CD4-positive, alpha-beta T cell treated with Interleukin-1 beta for 1 hour (primary cell): ENCODE measurements around the gene ANO2.

Experiments used
- DNase-seq, 2 donors: peaks; one replicate each; pipeline ENCODE4 v3.0.0-alpha.2; 2020 to 2022

Gene ANO2

DNA sequence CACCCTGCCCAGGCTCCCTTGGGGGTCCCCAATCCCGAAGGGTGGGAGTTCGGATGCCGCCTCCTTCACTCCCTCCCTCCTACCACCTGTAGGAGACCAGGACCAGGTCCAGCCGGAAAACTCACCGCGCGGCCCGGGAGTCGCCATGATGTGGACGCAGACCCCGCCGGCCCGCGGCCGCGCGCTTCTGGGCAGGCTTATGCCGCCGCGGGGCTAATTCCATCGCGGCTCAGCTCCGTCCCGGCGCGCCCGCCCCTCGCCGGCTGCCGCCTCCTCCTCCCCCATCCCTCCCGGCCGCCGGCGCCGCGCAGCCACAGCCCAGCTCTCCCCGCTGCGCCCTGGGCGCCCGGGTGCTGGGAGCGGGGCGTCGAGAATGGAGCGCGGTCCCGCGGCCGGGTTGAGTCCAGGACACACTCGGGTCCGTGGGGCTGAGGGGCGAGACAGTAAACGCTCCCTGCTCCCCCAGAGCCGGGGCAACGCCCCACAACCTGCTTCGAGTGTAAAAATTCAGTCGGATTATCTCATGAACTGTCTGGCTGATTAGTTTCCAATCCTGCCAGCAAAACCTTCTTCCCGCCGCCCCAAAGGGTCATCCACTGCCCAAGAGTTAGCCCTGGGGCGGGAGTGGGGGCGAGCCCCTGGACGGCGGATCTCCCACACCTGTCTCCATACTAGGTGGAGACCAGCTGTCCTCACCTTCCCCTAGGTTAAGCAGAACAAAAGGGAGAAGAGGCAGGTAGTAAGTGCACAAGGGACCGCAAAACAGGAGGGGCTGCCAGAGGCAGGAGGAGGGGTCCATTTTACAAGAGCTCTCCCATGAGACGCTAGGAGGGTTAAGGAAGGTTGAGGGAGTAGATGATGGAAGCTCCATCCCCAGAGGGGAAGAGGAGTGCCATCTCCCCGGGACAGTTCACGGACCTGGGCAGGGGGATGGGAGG is at the start of gene ANO2:
Gene ANO2 (minus strand): TSS at position 189 of the 938 bp plus-strand sequence. CDS start 42 bp downstream, at position 147.
- DNase-seq, result no peak

DNA sequence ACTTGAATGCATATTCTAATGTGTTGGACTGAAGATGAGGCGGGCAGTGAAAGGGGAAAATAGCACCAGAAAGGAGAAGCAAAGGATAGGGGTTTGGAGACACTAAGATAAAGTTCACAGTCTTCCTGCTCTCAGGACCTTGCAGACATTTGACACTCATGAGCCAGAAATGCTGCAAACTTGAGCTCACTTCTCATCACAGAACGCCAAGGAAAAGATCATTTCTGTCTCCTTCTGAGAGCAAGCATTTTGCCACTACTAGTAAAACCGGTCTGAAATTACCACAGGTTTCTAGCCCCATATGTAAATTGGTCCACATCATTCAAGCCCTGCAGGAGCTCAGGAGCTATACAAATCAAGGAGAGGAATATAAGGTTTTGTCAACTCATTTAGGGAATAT is 44.6 kb upstream of the ANO2 start:
- DNase-seq, result no peak

DNA sequence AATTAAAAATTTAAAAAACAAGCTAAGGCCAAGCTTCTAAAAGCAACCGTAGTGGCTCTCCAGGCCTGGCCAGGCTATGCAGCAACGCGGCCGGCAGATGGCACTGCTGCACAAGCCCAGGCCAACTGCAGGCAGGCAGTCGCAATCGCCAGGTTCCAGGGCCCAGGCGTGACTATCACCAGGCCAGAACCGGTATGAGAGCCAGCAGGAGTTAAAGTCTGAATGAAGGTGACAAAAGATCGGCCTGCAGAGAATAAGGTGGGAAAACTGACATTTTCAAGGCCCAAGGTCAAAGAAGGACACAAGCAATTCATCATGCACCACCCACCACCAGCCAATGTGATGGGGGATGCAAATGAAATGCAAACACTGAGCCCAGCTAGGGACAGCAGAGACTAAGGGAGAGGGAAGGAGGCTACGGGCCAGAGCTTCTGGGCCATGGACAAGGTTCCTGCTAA is 43.6 kb upstream of the ANO2 start:
- peak; percentile 64 to 68 for DNase-seq

- DNase-seq, result no peak
These were observed 43.0 kb upstream of the ANO2 start for GRCh38 chr12:5988088-5988487.

DNA sequence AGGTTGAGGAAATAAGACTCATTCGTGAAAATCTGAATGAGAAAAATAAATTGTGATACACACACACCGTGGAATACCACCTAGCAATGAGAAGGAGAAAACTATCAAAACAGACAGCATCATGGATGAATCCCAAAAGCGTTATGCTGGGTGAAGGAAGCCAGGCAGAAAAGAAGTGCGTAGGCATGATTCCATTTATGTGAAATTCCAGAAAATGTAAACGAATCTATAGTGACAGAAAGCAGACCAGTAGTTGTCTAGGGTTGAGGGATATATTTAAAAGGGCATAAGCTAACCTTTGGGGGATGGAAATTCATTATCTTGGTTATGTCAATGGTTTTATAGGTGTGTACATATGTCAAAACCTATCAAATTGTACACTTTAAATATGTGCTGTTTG is 42.5 kb upstream of the ANO2 start:
- DNase-seq, result no peak

DNA sequence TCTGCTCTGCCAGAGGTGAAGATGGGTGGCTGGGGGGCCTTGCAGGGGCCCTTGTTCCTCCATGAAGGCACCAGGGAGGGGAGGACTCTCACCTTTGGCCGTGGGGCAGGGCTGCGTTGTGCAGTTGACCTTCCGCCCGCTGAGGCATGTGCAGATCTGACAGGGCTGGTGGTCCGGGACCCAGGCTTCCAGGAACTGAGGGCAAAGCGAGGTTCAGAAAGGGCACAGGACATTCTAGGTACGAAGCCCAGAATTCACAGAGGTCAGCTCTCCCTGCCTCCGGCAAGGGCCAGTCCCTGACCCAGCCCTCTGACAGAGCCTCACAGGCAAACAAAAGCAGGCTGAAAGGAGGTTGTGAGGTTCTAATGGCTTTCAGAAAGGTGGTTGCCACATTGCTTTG is 40.4 kb upstream of the ANO2 start:
- DNase-seq, result no peak

- no peak for DNase-seq
These were observed 39.8 kb upstream of the ANO2 start for GRCh38 chr12:5984873-5985272.

DNA sequence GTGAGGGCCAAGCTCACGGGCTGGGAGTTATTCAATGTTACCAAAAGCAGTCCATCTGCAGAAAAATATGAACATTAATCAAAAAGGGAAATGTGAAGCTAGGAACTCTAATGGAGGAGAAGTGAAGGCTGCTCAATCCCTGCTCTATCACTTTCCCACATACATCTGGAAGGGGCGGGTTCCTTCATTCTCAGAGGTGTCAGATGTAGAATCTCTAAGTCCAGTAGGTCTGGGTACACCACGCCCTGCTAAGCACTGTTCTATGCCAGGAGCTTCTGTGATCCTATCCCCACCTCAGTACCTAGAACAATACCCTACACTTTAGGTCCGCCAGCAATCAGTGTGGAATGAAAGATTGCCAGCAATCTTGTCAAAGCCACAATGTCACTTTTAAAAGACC is 37.0 kb upstream of the ANO2 start:
- DNase-seq, result no peak

DNA sequence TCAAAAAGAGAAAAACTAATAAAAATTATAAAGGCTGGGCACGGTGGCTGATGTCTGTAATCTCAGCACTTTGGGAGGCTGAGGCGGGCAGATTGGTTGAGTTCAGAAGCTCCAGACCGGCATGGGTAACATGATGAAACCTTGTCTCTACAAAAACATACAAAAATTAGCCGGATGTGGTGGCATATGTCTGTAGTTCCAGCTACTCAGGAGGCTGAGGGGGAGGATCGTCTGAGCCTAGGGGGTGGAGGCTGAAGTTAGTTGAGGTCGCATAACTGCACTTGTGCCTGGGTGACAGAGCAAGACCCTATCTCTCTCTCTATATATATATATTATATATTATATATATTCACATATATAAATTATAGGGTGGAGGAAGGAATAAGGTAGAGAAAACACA is 32.5 kb upstream of the ANO2 start:
- DNase-seq, result no peak

GRCh38 chr12:5976711-5977110 is 31.7 kb upstream of the ANO2 start:
- no peak for DNase-seq

DNA sequence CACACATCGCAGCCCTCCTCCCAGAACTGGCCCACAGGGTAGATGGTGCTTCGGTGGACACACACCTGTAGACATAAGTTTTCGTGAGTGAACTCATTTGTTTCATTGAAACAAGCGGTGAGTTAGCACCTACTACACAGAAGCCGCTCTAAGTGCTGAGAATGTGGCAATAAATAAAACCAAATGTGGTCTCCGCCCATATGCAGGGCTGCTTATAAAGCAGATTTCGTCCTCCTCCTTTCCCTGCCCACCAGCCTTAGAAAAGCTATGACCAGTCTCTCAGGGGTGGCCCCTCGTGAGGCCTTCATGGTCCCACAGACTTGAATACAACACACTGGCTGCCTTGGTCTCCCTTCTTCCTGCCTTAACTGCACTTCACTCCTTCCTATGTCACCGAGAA is 31.1 kb upstream of the ANO2 start:
- no peak for DNase-seq

GRCh38 chr12:5973461-5974115 is 28.5 kb upstream of the ANO2 start:
- DNase-seq, result no peak

DNA sequence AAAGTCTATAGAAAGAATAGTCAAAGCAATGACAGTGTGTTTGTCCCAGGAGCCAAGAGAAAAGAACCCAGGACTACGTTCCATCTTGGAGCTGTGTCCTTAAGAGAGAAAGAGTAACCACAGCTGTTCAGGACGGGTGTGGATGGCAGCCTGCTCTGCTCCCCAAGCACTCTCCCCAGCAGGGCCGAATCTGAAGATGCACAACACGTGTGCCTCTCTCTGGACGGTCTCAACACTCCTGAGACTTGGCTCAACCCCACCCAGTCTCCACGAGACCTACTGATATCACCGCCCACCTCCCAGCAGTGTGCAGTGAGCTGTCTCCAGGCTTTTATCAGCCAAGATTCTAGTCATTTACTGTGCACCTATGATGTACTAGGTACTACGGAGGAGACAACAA is 27.3 kb upstream of the ANO2 start:
- DNase-seq, result no peak

- DNase-seq, result no peak
These were observed 26.3 kb upstream of the ANO2 start for GRCh38 chr12:5971194-5971850.

DNA sequence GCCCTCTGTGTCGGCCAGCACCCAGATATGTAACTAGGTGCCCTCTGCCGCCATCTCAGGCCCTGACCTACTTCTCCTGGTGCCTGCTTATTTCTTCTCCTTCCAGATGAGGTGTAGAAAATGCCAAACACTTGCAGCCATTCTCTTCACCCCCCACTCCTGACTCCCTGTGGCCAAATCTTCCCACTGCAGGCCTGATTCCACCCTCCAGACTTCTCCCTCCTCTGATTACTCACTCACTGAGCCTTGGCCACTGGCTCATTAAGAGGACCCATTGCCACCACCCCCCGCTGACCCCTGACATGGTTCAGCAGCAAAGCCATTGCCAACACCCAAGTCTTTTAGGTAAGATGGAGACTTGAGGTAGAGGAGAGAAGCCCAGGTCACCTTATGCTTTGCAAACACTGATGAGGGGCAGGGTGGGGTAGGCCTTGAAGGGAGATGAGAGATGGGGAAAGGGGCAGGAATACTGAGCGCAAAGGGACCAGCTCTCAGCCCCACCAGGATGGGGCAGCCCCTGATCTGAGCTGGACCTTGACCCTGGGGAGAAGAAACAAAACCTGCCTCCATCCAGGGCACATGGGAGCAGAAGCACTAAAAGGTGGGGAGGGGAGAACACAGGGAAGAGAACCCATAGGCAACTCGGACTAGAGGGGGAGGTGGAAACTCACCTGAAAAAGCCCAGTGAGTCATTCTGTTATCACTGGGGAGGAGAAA is 25.1 kb upstream of the ANO2 start:
- DNase-seq, result no peak

DNA sequence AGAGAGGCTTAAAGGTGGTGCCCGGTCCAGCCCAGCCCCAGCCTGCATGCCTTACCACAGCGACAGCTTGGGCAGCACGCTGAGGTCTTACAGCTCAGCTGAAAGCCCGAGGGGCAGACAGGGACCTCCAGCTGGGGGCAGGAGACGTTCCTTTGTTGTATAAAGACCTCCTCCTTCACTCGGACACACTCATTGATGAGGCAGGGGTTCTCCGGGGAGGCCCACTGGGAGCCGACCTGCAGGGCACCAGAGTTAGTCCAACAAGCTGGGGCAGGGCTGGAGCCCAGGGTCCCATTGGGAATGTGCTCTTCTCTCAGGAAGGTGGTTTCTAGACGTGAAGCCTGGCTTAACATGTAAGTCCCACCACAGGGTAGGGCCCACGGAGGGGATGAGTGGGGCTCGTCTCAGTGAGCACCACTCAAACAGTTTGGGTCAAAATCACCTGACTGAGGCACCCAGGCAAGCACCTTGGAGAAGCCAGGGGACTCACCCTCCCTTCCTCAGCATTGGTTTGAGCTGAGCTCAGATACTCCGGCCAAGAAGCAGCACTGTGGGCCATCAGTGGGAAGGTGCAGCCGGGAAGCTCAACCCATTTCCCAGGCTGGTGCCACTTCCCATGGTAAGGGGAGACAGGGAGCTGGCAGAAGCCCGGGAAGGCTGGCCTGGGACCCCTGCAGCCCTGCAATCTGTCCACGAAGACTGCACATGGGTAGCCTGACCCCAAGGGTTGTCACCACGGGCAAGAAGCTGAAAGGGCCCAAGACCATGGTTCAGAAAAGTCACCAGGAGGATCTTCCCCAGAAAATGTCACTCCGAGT is 24.3 kb upstream of the ANO2 start:
- no peak for DNase-seq

DNA sequence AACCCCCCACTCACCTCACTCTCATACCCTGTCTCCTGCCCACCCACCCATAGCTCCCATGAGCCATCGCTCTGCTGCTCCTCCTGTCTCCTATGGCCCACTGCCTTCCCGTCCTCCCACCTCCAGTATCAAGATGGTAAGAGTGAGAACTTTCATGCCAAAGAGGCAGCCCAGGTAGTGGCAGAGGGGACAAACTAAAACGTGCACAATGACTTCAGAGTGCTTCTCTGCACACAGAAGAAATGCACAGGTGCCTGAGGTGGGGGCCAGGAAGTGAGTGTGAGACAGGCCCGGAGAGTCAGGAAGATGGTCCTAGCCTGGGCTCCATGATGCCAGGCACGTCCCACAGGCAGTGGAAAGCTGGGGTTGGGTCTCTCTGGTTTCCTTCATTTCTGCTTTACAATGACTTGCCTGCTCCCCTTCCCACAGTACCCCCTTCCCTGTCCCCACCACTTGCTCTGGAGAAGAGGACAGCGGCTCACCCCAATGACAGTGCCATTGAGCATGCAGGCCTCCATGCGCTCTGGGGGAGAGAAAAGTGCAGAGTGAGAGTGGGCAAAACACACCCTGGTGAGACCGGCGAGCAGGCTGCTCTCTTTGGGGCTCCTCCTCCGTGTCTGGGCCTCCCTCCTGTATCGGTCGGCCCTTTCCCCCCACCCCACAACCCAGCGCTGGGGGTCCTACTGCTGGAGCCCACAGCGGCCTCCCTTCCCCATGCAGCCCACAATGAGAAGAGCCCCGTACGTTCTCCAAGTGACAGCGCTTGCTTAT is 22.8 kb upstream of the ANO2 start:
- no peak for DNase-seq

DNA sequence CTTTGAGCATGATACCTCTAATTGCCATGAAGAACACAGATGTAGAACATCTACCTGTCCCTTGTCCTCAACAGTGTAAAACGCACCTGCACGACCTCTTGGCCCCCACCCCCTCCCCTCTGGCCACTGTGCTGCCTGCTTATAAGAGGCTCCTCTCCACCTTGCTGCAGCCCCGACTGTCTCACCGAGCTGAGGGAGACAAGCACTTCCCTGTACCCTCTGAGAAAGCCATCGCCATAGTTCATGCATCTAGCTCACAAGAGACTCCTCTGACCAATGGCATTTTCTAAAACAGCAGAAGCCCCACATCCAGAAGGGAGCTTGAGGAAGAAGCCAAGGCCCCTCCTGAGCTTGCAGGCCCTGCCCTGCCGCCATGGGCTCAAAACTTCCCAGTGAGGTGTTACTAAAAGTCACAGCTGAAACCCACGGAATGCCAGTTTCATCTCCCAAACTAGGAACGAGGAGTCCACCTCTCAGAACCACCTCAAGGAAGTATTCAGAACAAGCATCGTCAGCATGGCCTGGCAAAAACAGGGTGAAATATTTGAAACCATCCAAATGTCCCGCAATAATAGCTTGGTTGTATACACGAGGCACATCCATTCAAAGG is 21.5 kb upstream of the ANO2 start:
- DNase-seq, result no peak

- peak; percentile 20 to 32 for DNase-seq
These were observed 20.9 kb upstream of the ANO2 start for GRCh38 chr12:5965950-5966383.
